Forelimb muscle (tissue), 1 donor: ENCODE measurements around the gene ZNF862. TPM values are rescaled to one million over a fixed set of nuclear protein-coding genes. Genes with fewer than 3 reads are reported as not detected.
"Not testable (repeated sequence)": the region's sequence is repeated elsewhere in the genome, so short reads cannot be mapped to it uniquely, and the experiment has no call there.

Experiments
- DNase-seq: peaks from one replicate; pipeline ENCODE4 v3.0.0-alpha.2; 2013; ENCODE audit warnings: low read depth
- polyA plus RNA-seq: library from polyadenylated mRNA; unstranded; fragments of 120-200 nt; gene quantifications from one replicate; pipeline ENCODE4 v1.2.1, GENCODE V29; 2013; ENCODE audit not compliant: insufficient read length

Gene ZNF862
- polyA plus RNA-seq, 1 donor, result 11.4 TPM

- DNase-seq, result no peak
These were observed 13.2 kb upstream of the ZNF862 start for GRCh38 chr7:149824748-149825566.

GRCh38 chr7:149825567-149826343 is 12.4 kb upstream of the ZNF862 start:
- no peak for DNase-seq

GRCh38 chr7:149826344-149827088 is 11.7 kb upstream of the ZNF862 start:
- DNase-seq, result no peak

- DNase-seq, result no peak
These were observed 10.8 kb upstream of the ZNF862 start for GRCh38 chr7:149827089-149827981.

GRCh38 chr7:149828357-149829309 is 9.5 kb upstream of the ZNF862 start:
- no peak for DNase-seq

GRCh38 chr7:149830527-149830926 is 7.6 kb upstream of the ZNF862 start:
- not testable (repeated sequence) for DNase-seq

GRCh38 chr7:149830997-149831740 is 7.0 kb upstream of the ZNF862 start:
- no peak for DNase-seq

GRCh38 chr7:149831741-149832219 is 6.4 kb upstream of the ZNF862 start:
- DNase-seq, result no peak

- DNase-seq, result no peak
These were observed 5.7 kb upstream of the ZNF862 start for GRCh38 chr7:149832332-149833041.

- no peak for DNase-seq
These were observed 4.6 kb upstream of the ZNF862 start for GRCh38 chr7:149833495-149834130.

- no peak for DNase-seq
These were observed 3.6 kb upstream of the ZNF862 start for GRCh38 chr7:149834601-149835000.

GRCh38 chr7:149836434-149836833 is 1.7 kb upstream of the ZNF862 start:
- no peak for DNase-seq

GRCh38 chr7:149837564-149838223 is 481 bp upstream of the ZNF862 start:
- DNase-seq, result no peak

GRCh38 chr7:149838992-149839408 is 825 bp downstream of the ZNF862 start:
- no peak for DNase-seq

GRCh38 chr7:149839933-149840332 is 1.8 kb downstream of the ZNF862 start:
- DNase-seq, result no peak

- no peak for DNase-seq
These were observed 5.4 kb downstream of the ZNF862 start for GRCh38 chr7:149843566-149843965.

GRCh38 chr7:149844445-149844844 is 6.3 kb downstream of the ZNF862 start:
- no peak for DNase-seq
